HG03175 (cell line): ENCODE measurements around the gene CLEC11A.
"Not testable (repeated sequence)": the region's sequence is repeated elsewhere in the genome, so short reads cannot be mapped to it uniquely, and the experiment has no call there.

Experiments
- ATAC-seq: cut with Tn5 transposase; IDR thresholded peaks from one replicate; pipeline ENCODE4 v1.9.1; 2021; ENCODE audit warnings: mild to moderate bottlenecking, moderate library complexity; ENCODE audit not compliant: unreplicated experiment

Gene CLEC11A

GRCh38 chr19:50753879-50754278, 30.7 kb downstream of the CLEC11A start:
- no peak for ATAC-seq

GRCh38 chr19:50756244-50756643, 33.1 kb downstream of the CLEC11A start:
- ATAC-seq = not testable (repeated sequence)

GRCh38 chr19:50757624-50758023, 34.5 kb downstream of the CLEC11A start:
- ATAC-seq = not testable (repeated sequence)

GRCh38 chr19:50759076-50759475, 35.9 kb downstream of the CLEC11A start:
- not testable (repeated sequence) for ATAC-seq

GRCh38 chr19:50759886-50760285, 36.7 kb downstream of the CLEC11A start:
- ATAC-seq = no peak

- not testable (repeated sequence) for ATAC-seq
Observed at GRCh38 chr19:50761501-50761900, 38.3 kb downstream of the CLEC11A start.

- not testable (repeated sequence) for ATAC-seq
Observed at GRCh38 chr19:50763521-50763920, 40.4 kb downstream of the CLEC11A start.

- ATAC-seq = no peak
Observed at GRCh38 chr19:50764409-50764808, 41.2 kb downstream of the CLEC11A start.

GRCh38 chr19:50766746-50767145, 43.6 kb downstream of the CLEC11A start:
- ATAC-seq = not testable (repeated sequence)

- not testable (repeated sequence) for ATAC-seq
Observed at GRCh38 chr19:50767263-50767662, 44.1 kb downstream of the CLEC11A start.

GRCh38 chr19:50768277-50768676, 45.1 kb downstream of the CLEC11A start:
- no peak for ATAC-seq

- not testable (repeated sequence) for ATAC-seq
Observed at GRCh38 chr19:50770164-50770563, 47.0 kb downstream of the CLEC11A start, which contains the start of gene GPR32. TSS of gene GPR32 (plus strand) at chr19:50770464. CDS start at chr19:50770601, 137 bp downstream.

- no peak for ATAC-seq
Observed at GRCh38 chr19:50770888-50771287, 47.7 kb downstream of the CLEC11A start.

GRCh38 chr19:50772476-50772875, 49.3 kb downstream of the CLEC11A start:
- no peak for ATAC-seq

- not testable (repeated sequence) for ATAC-seq
Observed at GRCh38 chr19:50772912-50773311, 49.7 kb downstream of the CLEC11A start.

- not testable (repeated sequence) for ATAC-seq
Observed at GRCh38 chr19:50773454-50773853, 50.3 kb downstream of the CLEC11A start.
